ENCODE results near the gene BTBD10. TPM values are rescaled to one million over a fixed set of nuclear protein-coding genes. Genes with fewer than 3 reads are reported as not detected.

Gene BTBD10
- total and polyA plus RNA-seq, 2 donors from 2014 or later: 12.9 to 27.9 TPM

GRCh38 chr11:13386567-13386966 lies 76.5 kb downstream of the BTBD10 start:
- H3K9ac ChIP-seq (ENCODE audit: low read length in 3 of 3): no peak overlapping the region
- intact Hi-C loops (cut with DNase I): no loop called here

GRCh38 chr11:13384908-13385640 lies 77.9 kb downstream of the BTBD10 start:
- peaks cover 3 to 25% (median 10%) of the 10 kb centered on the region in 3 donors for H3K36me3 ChIP-seq (ENCODE audit: control insufficient read depth in 2 of 3, insufficient read depth in 3 of 3, low read length in 3 of 3)
- no peak overlapping the region for H3K9ac ChIP-seq (ENCODE audit: low read length in 3 of 3)
- H3K27me3 ChIP-seq (ENCODE audit: control insufficient read depth, insufficient read depth, low read length): no peaks in the 10 kb centered on the region
- DNase-seq (peak in 4 of 5 donors; percentile 50 to 77 (median 66)), FAIRE-seq (no peak)
- H3K9me3 ChIP-seq (ENCODE audit: control insufficient read depth in 2 of 3, insufficient read depth in 1 of 3, low read length in 3 of 3): no peaks in the 10 kb centered on the region
- TF ChIP-seq CTCF (IDR thresholded peaks at IDR 0.05; ENCODE audit: borderline replicate concordance, extremely low read depth, insufficient read depth): peak; percentile 50
- no peak overlapping the region for H3K4me3 ChIP-seq (ENCODE audit: low read length in 3 of 3)
- no peak overlapping the region for H3K27ac ChIP-seq (ENCODE audit: low read depth in 2 of 2, low read length in 2 of 2)
- H3K4me1 ChIP-seq (ENCODE audit: control insufficient read depth in 2 of 3, insufficient read depth in 2 of 3, low read depth in 1 of 3, low read length in 3 of 3): no peaks in the 10 kb centered on the region
- intact Hi-C loops (cut with DNase I): no loop called here

More at GRCh38 chr11:13386567-13386966, 76.5 kb downstream of the BTBD10 start:
- H3K4me1 ChIP-seq (ENCODE audit: control insufficient read depth in 2 of 3, insufficient read depth in 2 of 3, low read depth in 1 of 3, low read length in 3 of 3): no peaks in the 10 kb centered on the region
- FAIRE-seq (no peak), DNase-seq (no peak)
- H3K4me3 ChIP-seq (ENCODE audit: low read length in 3 of 3): no peak overlapping the region
- H3K27me3 ChIP-seq (ENCODE audit: control insufficient read depth, insufficient read depth, low read length): no peaks in the 10 kb centered on the region
- no peaks in the 10 kb centered on the region for H3K9me3 ChIP-seq (ENCODE audit: control insufficient read depth in 2 of 3, insufficient read depth in 1 of 3, low read length in 3 of 3)
- no peak for TF ChIP-seq CTCF (IDR thresholded peaks at IDR 0.05; ENCODE audit: borderline replicate concordance, extremely low read depth, insufficient read depth)
- H3K27ac ChIP-seq (ENCODE audit: low read depth in 2 of 2, low read length in 2 of 2): no peak overlapping the region
- peaks cover 3 to 21% (median 8%) of the 10 kb centered on the region in 3 donors for H3K36me3 ChIP-seq (ENCODE audit: control insufficient read depth in 2 of 3, insufficient read depth in 3 of 3, low read length in 3 of 3)

GRCh38 chr11:13382751-13383150 lies 80.3 kb downstream of the BTBD10 start:
- H3K4me1 ChIP-seq (ENCODE audit: control insufficient read depth in 2 of 3, insufficient read depth in 2 of 3, low read depth in 1 of 3, low read length in 3 of 3): no peaks in the 10 kb centered on the region
- no peak for FAIRE-seq
- DNase-seq: no peak
- no peaks in the 10 kb centered on the region for H3K9me3 ChIP-seq (ENCODE audit: control insufficient read depth in 2 of 3, insufficient read depth in 1 of 3, low read length in 3 of 3)
- no peak overlapping the region for H3K9ac ChIP-seq (ENCODE audit: low read length in 3 of 3)
- intact Hi-C loops (cut with DNase I): no loop called here
- peaks cover 0 to 14% (median 10%) of the 10 kb centered on the region in 3 donors for H3K36me3 ChIP-seq (ENCODE audit: control insufficient read depth in 2 of 3, insufficient read depth in 3 of 3, low read length in 3 of 3)
- no peak overlapping the region for H3K4me3 ChIP-seq (ENCODE audit: low read length in 3 of 3)
- H3K27me3 ChIP-seq (ENCODE audit: control insufficient read depth, insufficient read depth, low read length): no peaks in the 10 kb centered on the region
- no peak overlapping the region for H3K27ac ChIP-seq (ENCODE audit: low read depth in 2 of 2, low read length in 2 of 2)
- no peak for TF ChIP-seq CTCF (IDR thresholded peaks at IDR 0.05; ENCODE audit: borderline replicate concordance, extremely low read depth, insufficient read depth)
